CD4-positive, alpha-beta T cell (primary cell): ENCODE results near the gene SHMT2. TPM values are rescaled to one million over a fixed set of nuclear protein-coding genes. Genes with fewer than 3 reads are reported as not detected.
A peak's percentile ranks its signal among the peaks of the same experiment; 100 is the strongest.

ENCODE experiments used
- ATAC-seq: fragments of 200-7000 bp; cut with Tn5 transposase; one replicate; pipeline ENCODE4 v1.10.0; 2022; ENCODE audit warnings: mild to moderate bottlenecking; ENCODE audit not compliant: poor library complexity
- CTCF ChIA-PET: fragments of 350-600 bp; sonication (Branson Sonifier 250); formaldehyde crosslinking; loops from one replicate; lab custom pipeline; 2021; ENCODE audit warnings: antibody characterized with exemption, inconsistent platforms; lab: Charles Lee
- POLR2A ChIA-PET: fragments of 350-600 bp; sonication (Branson Sonifier 250); formaldehyde crosslinking; loops from one replicate; lab custom pipeline; 2021; ENCODE audit warnings: antibody characterized with exemption, inconsistent platforms; lab: Charles Lee
- DNase-seq, 14 experiments: peaks; one replicate each; pipeline ENCODE4 v3.0.0-alpha.2; 2013 to 2020; ENCODE audit warnings: mixed read lengths in 2 of 14
- H3K27ac ChIP-seq, 2 donors: one replicate each; pipeline versions ENCODE4 v1.5.1 to v1.7.0; 2013; ENCODE audit warnings: low read length in 2 of 2, low read depth in 1 of 2, mild to moderate bottlenecking in 1 of 2
- H3K27me3 ChIP-seq, 2 experiments: 1 replicate in 1 of 2; 2 replicates in 1 of 2; pipeline versions ENCODE4 v1.6.1 to v1.7.0; 2013; ENCODE audit warnings: low read length in 2 of 2, control low read depth in 1 of 2, mild to moderate bottlenecking in 1 of 2, moderate library complexity in 1 of 2; ENCODE audit not compliant: insufficient read depth in 2 of 2, control insufficient read depth in 1 of 2
- H3K36me3 ChIP-seq: one replicate; pipeline ENCODE4 v1.6.1; 2013; ENCODE audit warnings: low read length, control low read depth; ENCODE audit not compliant: insufficient read depth
- H3K4me1 ChIP-seq: one replicate; pipeline ENCODE4 v1.6.1; 2013; ENCODE audit warnings: low read length, control low read depth; ENCODE audit not compliant: insufficient read depth
- H3K4me3 ChIP-seq: one replicate; pipeline ENCODE4 v1.5.1; 2013; ENCODE audit warnings: mild to moderate bottlenecking, low read length, moderate library complexity
- H3K9me3 ChIP-seq, 2 experiments: 1 replicate in 1 of 2; 2 replicates in 1 of 2; pipeline versions ENCODE4 v1.6.1 to v1.7.0; 2013; ENCODE audit warnings: low read length in 2 of 2, mild to moderate bottlenecking in 2 of 2, control low read depth in 1 of 2, moderate library complexity in 1 of 2; ENCODE audit not compliant: control insufficient read depth in 1 of 2, insufficient read depth in 1 of 2
- H3K27ac Mint-ChIP-seq: one replicate; pipeline ENCODE4 v1.8.0; 2020; ENCODE audit warnings: mixed read lengths
- H3K27me3 Mint-ChIP-seq: one replicate; pipeline ENCODE4 v1.8.0; 2021; ENCODE audit warnings: mixed read lengths
- H3K36me3 Mint-ChIP-seq: one replicate; pipeline ENCODE4 v1.8.0; 2021; ENCODE audit warnings: low read depth, mixed read lengths
- H3K4me1 Mint-ChIP-seq: one replicate; pipeline ENCODE4 v1.8.0; 2021; ENCODE audit warnings: low read depth, mixed read lengths
- H3K4me3 Mint-ChIP-seq: one replicate; pipeline ENCODE4 v1.8.0; 2020; ENCODE audit warnings: mild to moderate bottlenecking, mixed read lengths
- H3K9me3 Mint-ChIP-seq: one replicate; pipeline ENCODE4 v1.8.0; 2020; ENCODE audit warnings: mixed read lengths
- intact Hi-C, 2 experiments: fragments of 100-400 bp; cut with DNase I in 1 of 2; cut with micrococcal nuclease in 1 of 2; formaldehyde crosslinking; loops; one replicate each; pipeline versions ENCODE4 v1.15.1 to v1.9.0; 2023 to 2025; cut with DNase I, micrococcal nuclease
- total RNA-seq, 174 experiments: library from RNA in 2 of 174; stranded (reverse) in 2 of 174; gene quantifications; one replicate each; pipeline ENCODE4 v1.2.3 and lab custom pipeline; 2021 to 2026
- TF ChIP-seq, protein P1 (sequence below): fragments of 200-600 bp; IDR thresholded peaks from one replicate; pipeline ENCODE4 v1.8.0; 2022; ENCODE audit warnings: antibody characterized with exemption, mild to moderate bottlenecking

SHMT2 gene
- total RNA-seq, 2 experiments from 2014 or later = 21.3 to 22.2 TPM

- Histone ChIP-seq H3K27me3 (peaks cover 66 to 67% of the 10 kb centered on the region in 2 experiments), H3K9me3 (peaks cover 0 to 27% of the 10 kb centered on the region in 2 experiments), H3K4me3 (peak overlapping the region; percentile 82), H3K36me3 (no peaks in the 10 kb centered on the region), H3K4me1 (peaks cover 91% of the 10 kb centered on the region), H3K27ac (no peak overlapping the region)
- CTCF ChIA-PET = interaction anchor here (1.0 to 10.7 kb wide), 5 partner anchors 12 to 129 kb away, joined by 3 to 225 read pairs (median 13); partner anchors contain the start of genes NXPH4, SHMT2 and STAT6
- Mint-ChIP-seq H3K36me3 (no peaks in the 10 kb centered on the region), H3K4me1 (peaks cover 86% of the 10 kb centered on the region), H3K27ac (peak overlapping the region; percentile 68), H3K9me3 (no peaks in the 10 kb centered on the region), H3K4me3 (peak overlapping the region; percentile 96), H3K27me3 (peaks cover 83% of the 10 kb centered on the region)
- DNase-seq = peak; percentile 55 to 91 (median 72)
- ATAC-seq = peak; percentile 70
- intact Hi-C loops = loop anchor here in 1 of 2 experiments (5.0 kb wide), 1 partner anchor 113 kb away; the partner anchor contains the start of gene LRP1
- POLR2A ChIA-PET = interaction anchor here (0.6 to 3.6 kb wide), 7 partner anchors 10 to 515 kb away, joined by 3 to 48 read pairs (median 6); partner anchors contain the start of genes NACA and SHMT2
- TF ChIP-seq, protein P1, sequence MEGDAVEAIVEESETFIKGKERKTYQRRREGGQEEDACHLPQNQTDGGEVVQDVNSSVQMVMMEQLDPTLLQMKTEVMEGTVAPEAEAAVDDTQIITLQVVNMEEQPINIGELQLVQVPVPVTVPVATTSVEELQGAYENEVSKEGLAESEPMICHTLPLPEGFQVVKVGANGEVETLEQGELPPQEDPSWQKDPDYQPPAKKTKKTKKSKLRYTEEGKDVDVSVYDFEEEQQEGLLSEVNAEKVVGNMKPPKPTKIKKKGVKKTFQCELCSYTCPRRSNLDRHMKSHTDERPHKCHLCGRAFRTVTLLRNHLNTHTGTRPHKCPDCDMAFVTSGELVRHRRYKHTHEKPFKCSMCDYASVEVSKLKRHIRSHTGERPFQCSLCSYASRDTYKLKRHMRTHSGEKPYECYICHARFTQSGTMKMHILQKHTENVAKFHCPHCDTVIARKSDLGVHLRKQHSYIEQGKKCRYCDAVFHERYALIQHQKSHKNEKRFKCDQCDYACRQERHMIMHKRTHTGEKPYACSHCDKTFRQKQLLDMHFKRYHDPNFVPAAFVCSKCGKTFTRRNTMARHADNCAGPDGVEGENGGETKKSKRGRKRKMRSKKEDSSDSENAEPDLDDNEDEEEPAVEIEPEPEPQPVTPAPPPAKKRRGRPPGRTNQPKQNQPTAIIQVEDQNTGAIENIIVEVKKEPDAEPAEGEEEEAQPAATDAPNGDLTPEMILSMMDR = peak; percentile 23
Observed at GRCh38 chr12:57240066-57240921, 10.8 kb downstream of the SHMT2 start.

DNA sequence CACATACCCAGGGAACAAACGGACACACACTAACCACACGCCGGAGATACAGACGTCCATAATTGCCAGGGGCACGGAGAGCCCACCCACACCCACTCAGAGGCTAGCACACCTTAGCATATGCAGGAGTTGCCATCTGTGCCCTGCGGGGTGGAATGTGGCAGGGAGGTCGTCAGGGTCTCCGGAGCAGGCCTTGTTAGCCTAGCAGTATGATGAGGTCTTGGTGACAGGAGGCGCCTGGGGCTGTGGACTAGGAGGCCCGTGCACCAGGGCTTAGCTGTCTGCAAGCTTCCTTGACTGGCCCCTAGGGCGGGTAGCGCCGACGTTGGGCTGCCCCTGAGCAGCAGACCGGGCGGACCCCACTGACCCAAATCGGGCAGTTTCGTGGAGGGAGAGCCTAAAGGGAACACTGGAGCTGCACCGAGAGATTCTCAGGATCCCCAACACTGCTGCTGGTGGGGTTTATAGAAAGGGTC, 11.5 kb downstream of the SHMT2 start:
- ChIA-PET CTCF (interaction anchor here (1.0 to 10.7 kb wide), 3 partner anchors 12 to 25 kb away, joined by 3 to 225 read pairs (median 127); partner anchors contain the start of genes NXPH4 and SHMT2), POLR2A (interaction anchor here (0.6 to 4.3 kb wide), 6 partner anchors 9 to 488 kb away, joined by 3 to 48 read pairs (median 16); partner anchors contain the start of gene SHMT2)
- H3K4me1 ChIP-seq = peaks cover 85% of the 10 kb centered on the region
- H3K27me3 ChIP-seq = peaks cover 60 to 65% of the 10 kb centered on the region in 2 experiments
- intact Hi-C loops = loop anchor here in 1 of 2 experiments (5.0 kb wide), 1 partner anchor 114 kb away; the partner anchor contains the start of gene LRP1
- H3K4me3 Mint-ChIP-seq = peak overlapping the region; percentile 96
- no peaks in the 10 kb centered on the region for H3K36me3 Mint-ChIP-seq
- H3K27ac ChIP-seq = no peak overlapping the region
- no peaks in the 10 kb centered on the region for H3K9me3 Mint-ChIP-seq
- TF ChIP-seq, protein P1 = no peak
- H3K4me3 ChIP-seq = peak overlapping the region; percentile 82
- H3K9me3 ChIP-seq = peaks cover 0 to 25% of the 10 kb centered on the region in 2 experiments
- peaks cover 82% of the 10 kb centered on the region for H3K27me3 Mint-ChIP-seq
- DNase-seq (peak in 2 of 14 experiments; percentile 43 to 48), ATAC-seq (no peak)
- no peak overlapping the region for H3K27ac Mint-ChIP-seq
- peaks cover 79% of the 10 kb centered on the region for H3K4me1 Mint-ChIP-seq
- no peaks in the 10 kb centered on the region for H3K36me3 ChIP-seq
